Smooth muscle cell (in vitro differentiated cells): ENCODE results near the gene NCAPG2. TPM values are rescaled to one million over a fixed set of nuclear protein-coding genes. Genes with fewer than 3 reads are reported as not detected.

Experiments used
- DNase-seq: peaks from one replicate; lab custom pipeline; 2025; ENCODE audit not compliant: unreplicated experiment; lab: John Stamatoyannopoulos, UW
- H2AFZ ChIP-seq: fragments of 200-600 bp; sonication (generic); 2 replicates; pipeline ENCODE4 v1.6.0; 2016; ENCODE audit warnings: antibody characterized with exemption, low read depth, mild to moderate bottlenecking
- H3F3A ChIP-seq: fragments of 200-600 bp; sonication (generic); 2 replicates; pipeline ENCODE4 v1.6.0; 2017; ENCODE audit warnings: antibody characterized with exemption, low read depth
- H3K27ac ChIP-seq: fragments of 200-600 bp; sonication (generic); 2 replicates; pipeline ENCODE4 v1.5.1; 2016; ENCODE audit warnings: low read depth, mild to moderate bottlenecking
- H3K27me3 ChIP-seq: fragments of 200-600 bp; sonication (generic); 2 replicates; pipeline ENCODE4 v1.6.1; 2016; ENCODE audit warnings: low read depth, mild to moderate bottlenecking
- H3K36me3 ChIP-seq: fragments of 200-600 bp; sonication (generic); 2 replicates; pipeline ENCODE4 v1.5.1; 2016; ENCODE audit warnings: low read depth
- H3K4me1 ChIP-seq: fragments of 200-600 bp; sonication (generic); 2 replicates; pipeline ENCODE4 v1.5.1; 2016; ENCODE audit warnings: low read depth
- H3K4me2 ChIP-seq: fragments of 200-600 bp; sonication (generic); 2 replicates; pipeline ENCODE4 v1.6.0; 2016; ENCODE audit warnings: mild to moderate bottlenecking
- H3K4me3 ChIP-seq: fragments of 200-600 bp; sonication (generic); 2 replicates; pipeline ENCODE4 v1.5.1; 2016; ENCODE audit warnings: mild to moderate bottlenecking
- H3K79me2 ChIP-seq: fragments of 200-600 bp; sonication (generic); 2 replicates; pipeline ENCODE4 v1.6.0; 2016; ENCODE audit warnings: low read depth, mild to moderate bottlenecking
- H3K9ac ChIP-seq: fragments of 200-600 bp; sonication (generic); 2 replicates; pipeline ENCODE4 v1.6.0; 2016; ENCODE audit warnings: low read depth
- H3K9me3 ChIP-seq: fragments of 200-600 bp; sonication (generic); replicated peaks from 2 replicates; pipeline ENCODE4 v1.5.1; 2016; ENCODE audit warnings: low read depth
- H4K20me1 ChIP-seq: fragments of 200-600 bp; sonication (generic); 2 replicates; pipeline ENCODE4 v1.6.0; 2016; ENCODE audit warnings: low read depth
- WGBS: methylation state at CpG from one replicate; pipeline ENCODE4 v1.1.7; 2016; ENCODE audit warnings: low lambda C conversion rate; 5-methylcytosine and 5-hydroxymethylcytosine counted together
- polyA plus RNA-seq: library from polyadenylated mRNA; unstranded; fragments of >200 nt; fragmentation: Nextera tagmentation; extraction: Ambion mirVana; gene quantifications from 2 replicates; pipeline ENCODE4 v1.2.1, GENCODE V29; 2016
- total RNA-seq: library from RNA; depleted of rRNA; stranded (reverse); fragments of >200 nt; gene quantifications from 2 replicates; pipeline ENCODE4 v1.2.3, GENCODE V29; 2014
- TF ChIP-seq, protein P1 (sequence below): fragments of 200-600 bp; sonication (generic); IDR thresholded peaks from 2 replicates; pipeline ENCODE4 v1.5.1; 2017; ENCODE audit warnings: borderline replicate concordance, mild to moderate bottlenecking, antibody characterized with exemption; ENCODE audit not compliant: insufficient read depth, poor library complexity, severe bottlenecking

The NCAPG2 gene
- total and polyA plus RNA-seq, 2 experiments from 2014 or later = 9.9 to 12.5 TPM

DNA sequence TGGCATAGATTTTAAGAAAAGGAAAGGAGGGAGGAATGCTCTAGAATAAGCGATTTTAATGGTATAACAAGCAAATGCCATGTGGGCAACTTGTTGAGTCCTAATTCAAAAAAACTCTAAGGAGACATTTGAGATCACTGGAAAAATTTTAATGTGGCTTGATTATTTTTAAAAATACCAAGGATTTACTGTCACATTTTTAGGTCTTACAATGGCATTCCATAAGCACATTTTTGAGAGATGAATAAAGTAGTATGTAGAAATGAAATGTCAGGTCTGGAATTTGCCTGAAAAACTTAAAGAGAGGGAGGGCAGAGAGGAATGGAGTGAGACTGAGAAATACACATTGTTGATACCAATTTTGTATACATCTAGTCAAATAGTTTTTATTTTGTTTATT is 20.3 kb downstream of the NCAPG2 start:
- Histone ChIP-seq H2AFZ (no peak overlapping the region), H3K27me3 (no peaks in the 10 kb centered on the region), H3K36me3 (peaks cover 6% of the 10 kb centered on the region), H3K4me2 (no peak overlapping the region), H3K4me1 (no peaks in the 10 kb centered on the region), H3K27ac (no peak overlapping the region), H3F3A (no peaks in the 10 kb centered on the region), H3K9me3 (no peaks in the 10 kb centered on the region), H3K4me3 (no peak overlapping the region), H3K79me2 (no peaks in the 10 kb centered on the region), H4K20me1 (no peaks in the 10 kb centered on the region), H3K9ac (no peak overlapping the region)
- WGBS = 92% methylated on average over 1 of the region's 1 CpG
- TF ChIP-seq, protein P1, sequence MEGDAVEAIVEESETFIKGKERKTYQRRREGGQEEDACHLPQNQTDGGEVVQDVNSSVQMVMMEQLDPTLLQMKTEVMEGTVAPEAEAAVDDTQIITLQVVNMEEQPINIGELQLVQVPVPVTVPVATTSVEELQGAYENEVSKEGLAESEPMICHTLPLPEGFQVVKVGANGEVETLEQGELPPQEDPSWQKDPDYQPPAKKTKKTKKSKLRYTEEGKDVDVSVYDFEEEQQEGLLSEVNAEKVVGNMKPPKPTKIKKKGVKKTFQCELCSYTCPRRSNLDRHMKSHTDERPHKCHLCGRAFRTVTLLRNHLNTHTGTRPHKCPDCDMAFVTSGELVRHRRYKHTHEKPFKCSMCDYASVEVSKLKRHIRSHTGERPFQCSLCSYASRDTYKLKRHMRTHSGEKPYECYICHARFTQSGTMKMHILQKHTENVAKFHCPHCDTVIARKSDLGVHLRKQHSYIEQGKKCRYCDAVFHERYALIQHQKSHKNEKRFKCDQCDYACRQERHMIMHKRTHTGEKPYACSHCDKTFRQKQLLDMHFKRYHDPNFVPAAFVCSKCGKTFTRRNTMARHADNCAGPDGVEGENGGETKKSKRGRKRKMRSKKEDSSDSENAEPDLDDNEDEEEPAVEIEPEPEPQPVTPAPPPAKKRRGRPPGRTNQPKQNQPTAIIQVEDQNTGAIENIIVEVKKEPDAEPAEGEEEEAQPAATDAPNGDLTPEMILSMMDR = no peak
- no peak for DNase-seq

GRCh38 chr7:158683541-158683940 is 21.1 kb downstream of the NCAPG2 start:
- no peak overlapping the region for H2AFZ ChIP-seq

GRCh38 chr7:158682456-158682855 is 22.1 kb downstream of the NCAPG2 start:
- no peaks in the 10 kb centered on the region for H4K20me1 ChIP-seq
- H3K4me2 ChIP-seq = no peak overlapping the region
- H3K9ac ChIP-seq = no peak overlapping the region
- H3K4me3 ChIP-seq = no peak overlapping the region
- no peaks in the 10 kb centered on the region for H3F3A ChIP-seq
- H3K79me2 ChIP-seq = no peaks in the 10 kb centered on the region
- TF ChIP-seq, protein P1 = no peak
- DNase-seq = no peak
- H3K36me3 ChIP-seq = peaks cover 6% of the 10 kb centered on the region
- no peak overlapping the region for H2AFZ ChIP-seq
- no peaks in the 10 kb centered on the region for H3K4me1 ChIP-seq
- no peak overlapping the region for H3K27ac ChIP-seq
- H3K27me3 ChIP-seq = no peaks in the 10 kb centered on the region
- H3K9me3 ChIP-seq = no peaks in the 10 kb centered on the region

More at GRCh38 chr7:158683541-158683940, 21.1 kb downstream of the NCAPG2 start:
- TF ChIP-seq, protein P1 = no peak
- Histone ChIP-seq H3K27me3 (no peaks in the 10 kb centered on the region), H3K27ac (no peak overlapping the region), H3K4me1 (no peaks in the 10 kb centered on the region), H3K4me2 (no peak overlapping the region), H3K36me3 (peaks cover 6% of the 10 kb centered on the region), H4K20me1 (no peaks in the 10 kb centered on the region), H3K9ac (no peak overlapping the region), H3K79me2 (no peaks in the 10 kb centered on the region), H3K4me3 (no peak overlapping the region), H3K9me3 (no peaks in the 10 kb centered on the region), H3F3A (no peaks in the 10 kb centered on the region)
- 81% methylated on average over 2 of the region's 2 CpGs for WGBS
- DNase-seq = no peak

- DNase-seq = no peak
- Histone ChIP-seq H3K27ac (no peak overlapping the region), H3K36me3 (no peaks in the 10 kb centered on the region), H3K27me3 (no peaks in the 10 kb centered on the region), H3K9ac (no peak overlapping the region), H3F3A (no peaks in the 10 kb centered on the region), H4K20me1 (no peaks in the 10 kb centered on the region), H3K4me2 (no peak overlapping the region), H3K79me2 (no peaks in the 10 kb centered on the region), H3K4me1 (no peaks in the 10 kb centered on the region), H2AFZ (no peak overlapping the region), H3K9me3 (no peaks in the 10 kb centered on the region), H3K4me3 (no peak overlapping the region)
- 58% methylated on average over 3 of the region's 3 CpGs for WGBS
- TF ChIP-seq, protein P1 = no peak
These were observed 23.9 kb downstream of the NCAPG2 start for GRCh38 chr7:158680754-158681153.
